HG03175 (cell line): ENCODE data around the gene DTNB.
A peak's percentile ranks its signal among the peaks of the same experiment; 100 is the strongest.

Experiments
- ATAC-seq: cut with Tn5 transposase; IDR thresholded peaks from one replicate; pipeline ENCODE4 v1.9.1; 2021; ENCODE audit warnings: mild to moderate bottlenecking, moderate library complexity; ENCODE audit not compliant: unreplicated experiment

Gene DTNB

GRCh38 chr2:25512707-25513106 is 160.7 kb downstream of the DTNB start:
- no peak for ATAC-seq

GRCh38 chr2:25506226-25506625 is 167.2 kb downstream of the DTNB start:
- no peak for ATAC-seq

- no peak for ATAC-seq
Observed at GRCh38 chr2:25505622-25506021, 167.8 kb downstream of the DTNB start.

- ATAC-seq: no peak
Observed at GRCh38 chr2:25505182-25505581, 168.2 kb downstream of the DTNB start.

GRCh38 chr2:25504266-25504665 is 169.1 kb downstream of the DTNB start:
- ATAC-seq: no peak

GRCh38 chr2:25499157-25499556 is 174.2 kb downstream of the DTNB start:
- no peak for ATAC-seq

GRCh38 chr2:25497918-25498407 is 175.4 kb downstream of the DTNB start:
- peak; percentile 78 for ATAC-seq

GRCh38 chr2:25497229-25497917 is 176.0 kb downstream of the DTNB start:
- ATAC-seq: no peak

GRCh38 chr2:25494616-25495015 is 178.8 kb downstream of the DTNB start:
- no peak for ATAC-seq

- no peak for ATAC-seq
Observed at GRCh38 chr2:25493207-25493606, 180.2 kb downstream of the DTNB start.

GRCh38 chr2:25492726-25493125 is 180.7 kb downstream of the DTNB start:
- no peak for ATAC-seq

- ATAC-seq: no peak
Observed at GRCh38 chr2:25491966-25492532, 181.3 kb downstream of the DTNB start.

- ATAC-seq: no peak
Observed at GRCh38 chr2:25491003-25491696, 182.2 kb downstream of the DTNB start.

- ATAC-seq: no peak
Observed at GRCh38 chr2:25490217-25490616, 183.2 kb downstream of the DTNB start.

- ATAC-seq: no peak
Observed at GRCh38 chr2:25489631-25490030, 183.7 kb downstream of the DTNB start.

GRCh38 chr2:25483607-25484266 is 189.6 kb downstream of the DTNB start:
- no peak for ATAC-seq

- no peak for ATAC-seq
Observed at GRCh38 chr2:25482341-25482740, 191.0 kb downstream of the DTNB start.

- ATAC-seq: no peak
Observed at GRCh38 chr2:25481381-25482300, 191.7 kb downstream of the DTNB start.

- ATAC-seq: no peak
Observed at GRCh38 chr2:25480561-25480960, 192.8 kb downstream of the DTNB start.

GRCh38 chr2:25479761-25480160 is 193.6 kb downstream of the DTNB start:
- no peak for ATAC-seq
